Measurements from ENCODE around the gene BRCA2.

Gene BRCA2

GRCh38 chr13:32315238-32316027 is at the start of gene BRCA2, which contains the start of gene ZAR1L:
Gene BRCA2, plus strand, starts transcription at chr13:32315508. Its CDS starts 953 bp downstream, at chr13:32316461.
Gene ZAR1L, minus strand, starts transcription at chr13:32315363. Its CDS starts 3,438 bp downstream, at chr13:32311925.
- DNase-seq: peak; percentile 86

GRCh38 chr13:32265726-32266125 is 49.6 kb upstream of the BRCA2 start:
- DNase-seq: no peak

- no peak for DNase-seq
Measured at GRCh38 chr13:32266130-32266529, 49.2 kb upstream of the BRCA2 start.

GRCh38 chr13:32267836-32268439 is 47.4 kb upstream of the BRCA2 start:
- DNase-seq: no peak

GRCh38 chr13:32272021-32272683 is 43.2 kb upstream of the BRCA2 start:
- no peak for DNase-seq

GRCh38 chr13:32277839-32278238 is 37.5 kb upstream of the BRCA2 start:
- no peak for DNase-seq

- DNase-seq: no peak
Measured at GRCh38 chr13:32278426-32278825, 36.9 kb upstream of the BRCA2 start.

GRCh38 chr13:32281096-32281495 is 34.2 kb upstream of the BRCA2 start:
- no peak for DNase-seq

GRCh38 chr13:32282096-32282711 is 33.1 kb upstream of the BRCA2 start:
- DNase-seq: no peak

GRCh38 chr13:32284927-32285632 is 30.2 kb upstream of the BRCA2 start:
- DNase-seq: no peak

GRCh38 chr13:32285633-32285965 is 29.7 kb upstream of the BRCA2 start:
- DNase-seq: no peak

- no peak for DNase-seq
Measured at GRCh38 chr13:32297206-32297605, 18.1 kb upstream of the BRCA2 start.

- DNase-seq: no peak
Measured at GRCh38 chr13:32298695-32299094, 16.6 kb upstream of the BRCA2 start.

- DNase-seq: no peak
Measured at GRCh38 chr13:32299893-32300292, 15.4 kb upstream of the BRCA2 start.

GRCh38 chr13:32300406-32300805 is 14.9 kb upstream of the BRCA2 start:
- no peak for DNase-seq

- DNase-seq: no peak
Measured at GRCh38 chr13:32300920-32301319, 14.4 kb upstream of the BRCA2 start.

- DNase-seq: no peak
Measured at GRCh38 chr13:32302461-32302860, 12.8 kb upstream of the BRCA2 start.

- DNase-seq: no peak
Measured at GRCh38 chr13:32305646-32306045, 9.7 kb upstream of the BRCA2 start.

GRCh38 chr13:32309312-32310133 is 5.8 kb upstream of the BRCA2 start:
- DNase-seq: no peak

GRCh38 chr13:32310134-32310706 is 5.1 kb upstream of the BRCA2 start:
- peak; percentile 2 for DNase-seq

- no peak for DNase-seq
Measured at GRCh38 chr13:32311188-32311897, 4.0 kb upstream of the BRCA2 start.
